Measurements from ENCODE around the gene CHADL. TPM values are rescaled to one million over a fixed set of nuclear protein-coding genes. Genes with fewer than 3 reads are reported as not detected.

Gene CHADL
- total RNA-seq, 2 donors from 2014 or later, result 3.2 to 4.9 TPM

- Histone ChIP-seq H3K27me3 (replicated peaks; ENCODE audit: insufficient read depth) (no peaks in the 10 kb centered on the region), H3K36me3 (peaks cover 50% of the 10 kb centered on the region), H3K9me3 (no peaks in the 10 kb centered on the region), H3K4me3 (no peak overlapping the region), H3K27ac (no peak overlapping the region), H3K4me1 (ENCODE audit: control insufficient read depth in 1 of 2, low read depth in 2 of 2) (no peaks in the 10 kb centered on the region)
- TF ChIP-seq CTCF (IDR thresholded peaks at IDR 0.05), result no peak
- ATAC-seq (ENCODE audit: insufficient number of reproducible peaks, low FRiP score, low read depth), result no peak
- DNase-seq (ENCODE audit: low spot score), result no peak
Observed at GRCh38 chr22:41274856-41275255, 34.1 kb upstream of the CHADL start.

GRCh38 chr22:41273128-41273527 is 32.4 kb upstream of the CHADL start:
- no peaks in the 10 kb centered on the region for H3K27me3 ChIP-seq (replicated peaks; ENCODE audit: insufficient read depth)
- H3K27ac ChIP-seq, result no peak overlapping the region
- TF ChIP-seq CTCF (IDR thresholded peaks at IDR 0.05), result no peak
- no peak overlapping the region for H3K4me3 ChIP-seq
- ATAC-seq (ENCODE audit: insufficient number of reproducible peaks, low FRiP score, low read depth), result no peak
- H3K36me3 ChIP-seq, result peaks cover 47% of the 10 kb centered on the region
- H3K4me1 ChIP-seq (ENCODE audit: control insufficient read depth in 1 of 2, low read depth in 2 of 2), result no peaks in the 10 kb centered on the region
- no peaks in the 10 kb centered on the region for H3K9me3 ChIP-seq
- no peak for DNase-seq (ENCODE audit: low spot score)

GRCh38 chr22:41271787-41272186 is 31.1 kb upstream of the CHADL start:
- ATAC-seq (ENCODE audit: insufficient number of reproducible peaks, low FRiP score, low read depth) (no peak), DNase-seq (ENCODE audit: low spot score) (no peak)
- H3K9me3 ChIP-seq, result no peaks in the 10 kb centered on the region
- TF ChIP-seq CTCF (IDR thresholded peaks at IDR 0.05), result no peak
- H3K27ac ChIP-seq, result no peak overlapping the region
- no peaks in the 10 kb centered on the region for H3K27me3 ChIP-seq (replicated peaks; ENCODE audit: insufficient read depth)
- no peaks in the 10 kb centered on the region for H3K4me1 ChIP-seq (ENCODE audit: control insufficient read depth in 1 of 2, low read depth in 2 of 2)
- H3K4me3 ChIP-seq, result no peak overlapping the region
- peaks cover 54% of the 10 kb centered on the region for H3K36me3 ChIP-seq

- H3K27me3 ChIP-seq (replicated peaks; ENCODE audit: insufficient read depth), result no peaks in the 10 kb centered on the region
- H3K27ac ChIP-seq, result no peak overlapping the region
- no peak for TF ChIP-seq CTCF (IDR thresholded peaks at IDR 0.05)
- no peak overlapping the region for H3K4me3 ChIP-seq
- H3K4me1 ChIP-seq (ENCODE audit: control insufficient read depth in 1 of 2, low read depth in 2 of 2), result no peaks in the 10 kb centered on the region
- no peak for DNase-seq (ENCODE audit: low spot score)
- H3K9me3 ChIP-seq, result no peaks in the 10 kb centered on the region
- peaks cover 63% of the 10 kb centered on the region for H3K36me3 ChIP-seq
- no peak for ATAC-seq (ENCODE audit: insufficient number of reproducible peaks, low FRiP score, low read depth)
Observed at GRCh38 chr22:41267958-41268357, 27.2 kb upstream of the CHADL start.

- DNase-seq (ENCODE audit: low spot score) (no peak), ATAC-seq (ENCODE audit: insufficient number of reproducible peaks, low FRiP score, low read depth) (no peak)
- H3K27me3 ChIP-seq (replicated peaks; ENCODE audit: insufficient read depth), result no peaks in the 10 kb centered on the region
- H3K4me3 ChIP-seq, result no peak overlapping the region
- no peak overlapping the region for H3K27ac ChIP-seq
- H3K4me1 ChIP-seq (ENCODE audit: control insufficient read depth in 1 of 2, low read depth in 2 of 2), result no peaks in the 10 kb centered on the region
- no peaks in the 10 kb centered on the region for H3K9me3 ChIP-seq
- H3K36me3 ChIP-seq, result peaks cover 69% of the 10 kb centered on the region
- TF ChIP-seq CTCF (IDR thresholded peaks at IDR 0.05), result no peak
Observed at GRCh38 chr22:41264408-41264941, 23.7 kb upstream of the CHADL start.
